ENCODE data around the gene RHBG.
"Not testable (repeated sequence)": the region's sequence is repeated elsewhere in the genome, so short reads cannot be mapped to it uniquely, and the experiment has no call there.

Gene RHBG

DNA sequence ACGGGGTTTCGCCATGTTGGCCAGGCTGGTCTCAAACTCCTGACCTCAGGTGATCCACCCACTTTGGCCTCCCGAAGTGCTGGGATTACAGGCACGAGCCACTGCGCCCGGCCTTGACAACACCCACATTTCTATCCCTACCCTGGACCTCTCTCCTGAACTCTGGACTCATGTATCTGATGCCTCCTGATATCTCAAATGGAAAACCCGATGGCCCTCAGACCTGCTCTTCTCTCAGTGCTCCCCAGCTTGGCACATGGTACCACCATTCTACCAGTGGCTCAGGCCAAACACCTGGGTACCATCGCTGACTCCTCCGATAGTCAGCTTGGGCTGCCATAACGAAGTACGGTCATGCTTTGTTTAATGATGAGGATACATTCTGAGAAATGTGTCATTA lies 8.5 kb upstream of the RHBG start:
- no peak for DNase-seq

GRCh38 chr1:156365754-156366153 lies 3.3 kb upstream of the RHBG start:
- DNase-seq, result no peak

GRCh38 chr1:156366378-156367166 lies 2.4 kb upstream of the RHBG start:
- no peak for DNase-seq

DNA sequence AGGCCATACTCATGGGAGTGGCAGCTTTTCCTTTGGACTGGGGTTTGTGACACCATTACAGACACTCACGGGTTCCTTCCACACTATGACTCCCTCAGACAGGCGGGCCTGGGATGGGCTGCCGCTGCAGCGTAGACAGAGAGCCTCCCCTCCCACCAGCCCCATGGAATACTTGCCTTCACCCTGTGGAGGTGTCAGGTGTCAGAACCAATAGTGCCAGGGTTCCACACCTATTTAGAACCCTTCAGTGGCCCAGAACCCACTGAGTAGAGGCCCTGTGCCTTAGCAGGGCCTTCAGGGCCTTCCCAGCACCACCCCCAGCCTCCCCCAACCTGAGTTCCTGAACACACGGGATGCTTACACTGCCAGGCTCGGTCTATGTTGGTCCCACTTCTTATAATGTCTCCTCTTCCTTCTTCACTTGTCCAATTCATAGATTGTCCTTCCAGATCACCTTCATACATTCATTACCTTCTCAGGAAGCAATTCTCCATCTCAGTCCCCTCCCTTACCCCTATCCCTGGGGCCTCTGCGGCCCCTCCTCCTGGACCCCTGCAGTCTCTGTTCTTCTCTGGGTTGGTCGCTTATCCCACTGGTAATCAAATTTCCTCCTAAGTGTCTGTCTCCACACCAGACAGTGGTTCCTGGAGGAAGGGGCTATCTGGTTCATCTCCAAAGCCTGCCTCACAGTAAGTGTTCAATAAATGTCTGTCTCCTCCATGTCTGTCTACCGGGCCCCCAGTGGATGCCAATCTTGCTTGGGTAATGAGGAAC lies 1.4 kb upstream of the RHBG start:
- no peak for DNase-seq

GRCh38 chr1:156368157-156368658 lies 803 bp upstream of the RHBG start:
- DNase-seq, result no peak

DNA sequence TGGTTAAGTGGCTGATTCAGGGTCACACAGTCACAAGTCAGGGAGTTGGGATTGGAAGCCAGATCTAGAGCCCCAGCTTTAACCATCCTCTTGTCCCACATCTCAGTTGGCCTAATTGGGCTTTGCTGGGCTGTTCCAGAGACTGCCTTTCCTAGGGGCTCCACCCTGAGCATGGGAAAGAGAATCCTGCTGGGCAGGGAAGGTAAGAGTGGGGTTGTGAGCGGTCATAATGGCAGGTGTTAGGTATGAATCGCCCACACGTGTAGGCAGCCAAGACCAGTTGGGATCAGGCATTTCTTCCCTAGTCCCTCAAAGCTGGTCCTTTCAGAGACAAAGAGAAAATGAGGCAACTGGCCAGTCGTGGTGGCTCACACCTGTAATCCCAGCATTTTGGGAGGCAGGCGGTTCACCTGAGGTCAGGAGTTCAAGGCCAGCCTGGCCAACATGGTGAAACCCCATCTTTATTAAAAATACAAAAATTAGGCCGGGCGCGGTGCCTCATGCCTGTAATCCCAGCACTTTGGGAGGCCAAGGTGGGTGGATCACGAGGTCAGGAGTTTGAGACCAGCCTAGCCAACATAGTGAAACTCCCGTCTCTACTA lies 775 bp downstream of the RHBG start:
- DNase-seq, result not testable (repeated sequence)

GRCh38 chr1:156371553-156372264 lies 2.7 kb downstream of the RHBG start:
- DNase-seq, result peak; percentile 9

GRCh38 chr1:156372265-156372586 lies 3.2 kb downstream of the RHBG start:
- no peak for DNase-seq

DNA sequence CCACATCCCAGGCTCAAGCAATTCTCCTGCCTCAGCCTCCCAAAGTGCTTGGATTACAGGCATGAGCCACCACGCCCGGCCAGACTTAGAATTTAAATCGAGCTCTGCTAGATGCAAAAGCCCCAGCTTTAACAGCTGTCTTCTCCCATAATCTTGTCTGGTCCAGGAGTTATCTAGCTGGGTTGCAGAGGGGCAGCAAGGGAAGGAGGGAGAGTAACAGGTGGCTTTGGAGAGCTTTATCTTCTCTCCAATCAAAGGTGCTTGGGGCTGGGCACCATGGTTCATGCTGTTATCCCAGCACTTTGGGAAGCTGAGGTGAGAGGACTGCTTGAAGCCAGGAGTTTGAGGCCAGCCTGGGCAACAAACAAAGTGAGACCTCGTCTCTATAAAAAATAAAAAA lies 3.9 kb downstream of the RHBG start:
- DNase-seq, result no peak

DNA sequence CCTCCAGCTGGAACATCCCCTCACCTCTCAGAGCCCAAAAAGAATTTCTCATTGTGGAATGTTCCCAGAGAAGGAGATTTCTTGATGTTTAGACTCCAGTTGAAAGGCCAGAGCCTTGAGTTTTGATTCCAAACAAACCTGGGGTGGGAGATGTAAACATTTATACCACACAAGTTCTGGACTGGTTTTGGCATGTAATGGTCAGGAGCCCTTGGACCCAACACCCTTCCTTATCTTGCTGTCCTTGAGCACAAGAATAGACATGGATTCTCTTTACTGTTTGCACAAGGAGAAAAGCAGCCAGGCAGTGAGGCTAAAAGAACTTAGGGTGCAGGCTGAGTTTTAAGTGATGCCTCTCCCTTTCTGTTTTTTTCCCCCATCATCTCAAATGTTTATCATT lies 4.5 kb downstream of the RHBG start:
- no peak for DNase-seq

DNA sequence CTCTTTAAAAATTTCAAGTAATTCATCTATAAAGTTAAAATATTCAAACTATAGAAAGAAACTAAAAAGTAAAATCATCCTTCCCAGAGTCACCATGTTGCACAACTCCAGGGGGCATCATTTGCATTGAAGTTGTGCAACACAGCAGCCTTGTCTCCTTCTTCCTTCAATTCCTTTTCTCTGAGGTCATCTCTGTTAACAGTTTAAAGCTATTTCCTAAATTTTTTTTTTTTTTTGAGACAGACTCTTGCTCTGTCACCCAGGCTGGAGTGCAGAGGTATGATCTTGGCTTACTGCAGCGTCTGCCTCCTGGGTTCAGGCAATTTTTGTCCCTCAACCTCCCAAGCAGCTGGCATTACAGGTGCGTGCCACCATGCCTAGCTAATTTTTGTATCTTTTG lies 7.1 kb downstream of the RHBG start:
- DNase-seq, result peak; percentile 38

GRCh38 chr1:156376958-156377919 lies 8.2 kb downstream of the RHBG start:
- DNase-seq, result no peak

DNA sequence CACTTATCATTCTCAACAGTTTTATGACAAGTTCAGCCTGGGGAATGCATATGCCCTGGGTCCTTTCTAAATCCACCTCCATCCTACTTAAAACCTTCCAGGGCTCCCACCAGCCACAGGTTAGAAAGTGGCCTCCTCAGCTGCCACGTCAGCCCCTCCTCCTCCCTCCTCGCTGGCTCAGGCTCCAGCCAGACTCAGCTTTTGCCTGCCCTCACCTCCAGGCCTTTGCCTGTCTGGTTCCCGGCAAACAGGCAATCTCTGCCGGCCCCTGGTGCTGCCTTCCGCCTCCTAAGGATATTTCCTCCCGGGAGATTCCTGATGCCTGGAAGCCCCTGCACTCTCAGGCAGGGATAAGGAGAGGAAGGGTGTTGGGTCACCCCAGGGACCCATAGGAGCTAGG lies 9.5 kb downstream of the RHBG start:
- DNase-seq, result no peak

DNA sequence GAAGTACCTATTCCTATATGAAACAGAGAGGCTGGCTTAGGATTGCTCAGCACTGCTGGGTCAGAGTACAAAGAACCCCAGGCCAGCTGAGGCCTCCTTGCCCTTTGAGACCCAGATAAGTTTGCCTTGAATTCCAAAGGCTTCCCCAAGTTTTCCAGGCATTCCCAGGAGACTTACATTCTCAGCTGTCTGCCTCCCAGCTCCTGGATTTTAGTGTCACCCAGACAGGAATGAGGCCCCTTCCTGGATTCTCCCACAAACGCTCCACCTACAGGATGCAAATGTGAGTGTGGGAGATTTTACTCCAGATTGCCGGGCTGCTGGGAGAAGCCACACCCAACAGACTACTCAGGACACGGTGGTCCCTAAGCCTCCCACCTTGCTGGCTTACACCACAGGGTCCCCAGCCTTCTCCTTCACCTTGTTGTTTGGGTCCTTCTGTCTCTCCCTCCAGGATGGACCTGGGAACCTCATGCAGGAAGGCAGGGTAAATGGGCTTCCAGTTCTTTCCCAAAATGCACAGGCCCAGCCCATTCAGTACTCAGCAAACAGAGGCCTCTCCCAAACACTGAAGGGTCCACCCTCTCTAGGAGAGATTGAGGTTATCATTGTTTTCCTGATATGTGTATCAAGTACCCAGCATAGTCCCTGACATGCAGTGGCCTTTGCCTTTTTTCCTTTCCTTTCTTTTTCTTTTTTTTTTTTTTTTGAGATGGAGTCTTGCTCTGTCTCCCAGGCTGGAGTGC lies 10.6 kb downstream of the RHBG start:
- DNase-seq, result peak; percentile 50

- DNase-seq, result no peak
Observed at GRCh38 chr1:156382561-156382960, 13.6 kb downstream of the RHBG start.

- peak; percentile 43 for DNase-seq
Observed at GRCh38 chr1:156383023-156383422, 14.0 kb downstream of the RHBG start.

DNA sequence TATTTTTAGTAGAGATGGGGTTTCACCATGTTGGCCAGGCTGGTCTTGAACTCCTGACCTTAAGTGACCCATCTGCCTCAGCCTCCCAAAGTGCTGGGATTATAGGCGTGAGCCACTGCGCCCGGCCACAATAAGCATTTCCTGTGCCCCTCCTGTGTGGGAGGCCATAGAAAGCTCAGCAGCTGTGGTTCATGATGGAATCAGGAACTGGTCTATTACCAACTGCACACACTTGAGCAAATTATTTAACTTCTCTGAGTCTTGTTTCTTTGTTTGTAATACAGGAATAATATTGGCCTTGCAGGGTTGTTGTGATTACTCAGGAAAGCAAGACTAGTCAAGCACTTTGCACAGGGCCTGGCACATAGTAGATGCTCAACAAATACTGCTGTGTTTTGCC lies 15.0 kb downstream of the RHBG start:
- DNase-seq, result no peak

GRCh38 chr1:156384658-156385057 lies 15.6 kb downstream of the RHBG start:
- DNase-seq, result no peak

DNA sequence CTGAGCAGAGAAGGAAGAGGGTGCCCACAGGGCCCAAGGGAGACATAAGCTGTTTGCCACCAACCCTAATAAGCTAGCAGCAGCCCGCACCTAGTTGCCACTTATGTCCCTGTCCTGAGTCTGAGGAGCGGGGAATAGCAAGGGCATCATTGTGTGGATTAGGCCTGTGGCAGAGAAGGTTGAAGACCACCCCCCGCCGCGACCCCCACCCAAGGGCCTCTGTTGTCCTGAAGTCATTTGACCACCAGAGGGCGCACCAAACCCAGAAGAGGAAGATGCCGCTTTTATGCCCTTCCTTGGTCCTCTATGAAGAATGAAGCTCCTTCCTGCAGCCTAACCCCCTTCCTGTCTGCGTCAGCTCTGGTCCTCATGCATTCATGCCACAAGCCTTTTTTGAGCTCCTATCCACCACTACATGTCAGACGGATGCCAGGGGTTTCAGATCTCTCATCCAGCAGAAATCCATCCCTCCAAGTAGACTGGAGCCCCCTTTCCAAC lies 16.6 kb downstream of the RHBG start:
- peak; percentile 69 for DNase-seq

GRCh38 chr1:156386134-156386901 lies 17.3 kb downstream of the RHBG start:
- no peak for DNase-seq
